C4-2B (cell line): ENCODE data around the gene CYP2U1.

Experiments
- H3K27ac ChIP-seq: fragments of 450-650 bp; 2 replicates; pipeline ENCODE4 v1.5.1; 2017
- ZFX ChIP-seq: fragments of 450-650 bp; IDR thresholded peaks from 2 replicates; pipeline ENCODE4 v1.6.1; 2017
- TF ChIP-seq, protein P1 (sequence below): fragments of 450-650 bp; conservative IDR thresholded peaks from 2 replicates; pipeline ENCODE4 v1.5.1; 2017; ENCODE audit warnings: mild to moderate bottlenecking

CYP2U1 gene

DNA sequence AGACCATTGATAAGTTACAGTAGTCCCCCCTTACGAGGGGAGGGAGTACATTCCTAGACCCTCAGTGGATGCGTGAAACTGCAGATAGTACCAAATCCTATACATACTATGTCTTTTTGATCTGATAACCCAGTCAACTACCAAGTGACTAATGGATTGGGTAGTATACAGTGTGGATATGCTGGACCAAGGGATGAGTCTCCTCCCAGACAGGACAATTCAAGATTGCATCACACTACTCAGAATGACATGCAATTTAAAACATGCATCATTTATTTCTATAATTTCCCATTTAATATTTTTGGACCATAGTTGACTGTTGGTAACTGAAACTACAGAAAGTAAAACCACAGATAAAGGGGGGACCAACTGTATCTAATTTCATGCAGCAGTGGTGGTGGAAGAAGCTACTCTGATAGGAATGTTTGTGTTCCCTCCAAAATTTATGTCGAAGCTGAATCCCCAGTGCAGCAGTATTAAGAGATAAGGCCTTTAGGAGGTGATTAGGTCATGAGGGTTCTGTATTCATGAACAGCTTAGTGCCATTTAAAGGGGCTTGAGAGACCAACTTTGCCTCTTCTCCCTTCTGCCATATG is 70.3 kb downstream of the CYP2U1 start:
- H3K27ac ChIP-seq = no peak overlapping the region
- no peak for TF ChIP-seq ZFX
- TF ChIP-seq, protein P1, sequence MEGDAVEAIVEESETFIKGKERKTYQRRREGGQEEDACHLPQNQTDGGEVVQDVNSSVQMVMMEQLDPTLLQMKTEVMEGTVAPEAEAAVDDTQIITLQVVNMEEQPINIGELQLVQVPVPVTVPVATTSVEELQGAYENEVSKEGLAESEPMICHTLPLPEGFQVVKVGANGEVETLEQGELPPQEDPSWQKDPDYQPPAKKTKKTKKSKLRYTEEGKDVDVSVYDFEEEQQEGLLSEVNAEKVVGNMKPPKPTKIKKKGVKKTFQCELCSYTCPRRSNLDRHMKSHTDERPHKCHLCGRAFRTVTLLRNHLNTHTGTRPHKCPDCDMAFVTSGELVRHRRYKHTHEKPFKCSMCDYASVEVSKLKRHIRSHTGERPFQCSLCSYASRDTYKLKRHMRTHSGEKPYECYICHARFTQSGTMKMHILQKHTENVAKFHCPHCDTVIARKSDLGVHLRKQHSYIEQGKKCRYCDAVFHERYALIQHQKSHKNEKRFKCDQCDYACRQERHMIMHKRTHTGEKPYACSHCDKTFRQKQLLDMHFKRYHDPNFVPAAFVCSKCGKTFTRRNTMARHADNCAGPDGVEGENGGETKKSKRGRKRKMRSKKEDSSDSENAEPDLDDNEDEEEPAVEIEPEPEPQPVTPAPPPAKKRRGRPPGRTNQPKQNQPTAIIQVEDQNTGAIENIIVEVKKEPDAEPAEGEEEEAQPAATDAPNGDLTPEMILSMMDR = no peak
